IPS-15b (cell line): Measurements from ENCODE around the gene RGL2.
A peak's percentile ranks its signal among the peaks of the same experiment; 100 is the strongest.

Experiments
- H3K27me3 ChIP-seq: one replicate; pipeline ENCODE4 v1.6.1; 2013; ENCODE audit warnings: low read length; ENCODE audit not compliant: control insufficient read depth, insufficient read depth
- H3K36me3 ChIP-seq: one replicate; pipeline ENCODE4 v1.6.1; 2013; ENCODE audit warnings: low read length; ENCODE audit not compliant: control insufficient read depth, insufficient read depth
- H3K4me1 ChIP-seq: one replicate; pipeline ENCODE4 v1.6.1; 2013; ENCODE audit warnings: mild to moderate bottlenecking, low read length; ENCODE audit not compliant: control insufficient read depth, insufficient read depth
- H3K4me3 ChIP-seq: one replicate; pipeline ENCODE4 v1.5.1; 2013; ENCODE audit warnings: low read depth, low read length
- H3K9ac ChIP-seq: one replicate; pipeline ENCODE4 v1.6.1; 2013; ENCODE audit warnings: low read depth, mild to moderate bottlenecking, low read length
- H3K9me3 ChIP-seq: one replicate; pipeline ENCODE4 v1.6.1; 2013; ENCODE audit warnings: mild to moderate bottlenecking, low read length; ENCODE audit not compliant: control insufficient read depth, insufficient read depth

Gene RGL2

DNA sequence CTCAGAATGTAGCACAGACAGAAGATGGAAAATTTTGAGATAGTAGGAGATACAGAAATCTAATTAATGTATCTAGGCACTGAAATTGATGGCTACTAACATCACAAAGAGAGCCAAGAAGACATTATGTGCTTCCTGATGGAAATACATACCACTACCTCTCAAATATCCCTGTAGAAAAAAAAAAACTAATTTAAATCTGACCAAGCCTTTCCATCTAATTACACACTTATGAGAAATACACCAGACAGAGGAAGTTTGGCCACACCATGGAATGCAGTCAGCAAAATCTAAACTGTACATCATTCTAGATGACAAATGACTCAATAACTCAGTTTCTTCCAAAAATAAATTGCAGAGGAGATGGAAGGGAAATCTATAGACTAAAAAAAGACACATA is 46.0 kb downstream of the RGL2 start:
- H3K9me3 ChIP-seq: no peaks in the 10 kb centered on the region
- no peak overlapping the region for H3K4me3 ChIP-seq
- H3K9ac ChIP-seq: no peak overlapping the region
- peaks cover 3% of the 10 kb centered on the region for H3K36me3 ChIP-seq
- peaks cover 7% of the 10 kb centered on the region for H3K27me3 ChIP-seq
- peaks cover 4% of the 10 kb centered on the region for H3K4me1 ChIP-seq

- H3K36me3 ChIP-seq: peaks cover 3% of the 10 kb centered on the region
- H3K4me3 ChIP-seq: no peak overlapping the region
- H3K27me3 ChIP-seq: peaks cover 19% of the 10 kb centered on the region
- H3K4me1 ChIP-seq: peaks cover 4% of the 10 kb centered on the region
- no peaks in the 10 kb centered on the region for H3K9me3 ChIP-seq
- H3K9ac ChIP-seq: no peak overlapping the region
Observed at GRCh38 chr6:33251395-33252012, 47.2 kb downstream of the RGL2 start.

- H3K36me3 ChIP-seq: peaks cover 3% of the 10 kb centered on the region
- no peaks in the 10 kb centered on the region for H3K9me3 ChIP-seq
- peaks cover 4% of the 10 kb centered on the region for H3K4me1 ChIP-seq
- no peak overlapping the region for H3K4me3 ChIP-seq
- peaks cover 22% of the 10 kb centered on the region for H3K27me3 ChIP-seq
- H3K9ac ChIP-seq: no peak overlapping the region
Observed at GRCh38 chr6:33250731-33251130, 48.0 kb downstream of the RGL2 start.

- H3K4me3 ChIP-seq: peak overlapping the region; percentile 94
- peaks cover 4% of the 10 kb centered on the region for H3K4me1 ChIP-seq
- H3K27me3 ChIP-seq: peaks cover 22% of the 10 kb centered on the region
- no peaks in the 10 kb centered on the region for H3K9me3 ChIP-seq
- H3K9ac ChIP-seq: peak overlapping the region; percentile 95
- H3K36me3 ChIP-seq: peaks cover 3% of the 10 kb centered on the region
Observed at GRCh38 chr6:33249732-33250630, 48.8 kb downstream of the RGL2 start.

DNA sequence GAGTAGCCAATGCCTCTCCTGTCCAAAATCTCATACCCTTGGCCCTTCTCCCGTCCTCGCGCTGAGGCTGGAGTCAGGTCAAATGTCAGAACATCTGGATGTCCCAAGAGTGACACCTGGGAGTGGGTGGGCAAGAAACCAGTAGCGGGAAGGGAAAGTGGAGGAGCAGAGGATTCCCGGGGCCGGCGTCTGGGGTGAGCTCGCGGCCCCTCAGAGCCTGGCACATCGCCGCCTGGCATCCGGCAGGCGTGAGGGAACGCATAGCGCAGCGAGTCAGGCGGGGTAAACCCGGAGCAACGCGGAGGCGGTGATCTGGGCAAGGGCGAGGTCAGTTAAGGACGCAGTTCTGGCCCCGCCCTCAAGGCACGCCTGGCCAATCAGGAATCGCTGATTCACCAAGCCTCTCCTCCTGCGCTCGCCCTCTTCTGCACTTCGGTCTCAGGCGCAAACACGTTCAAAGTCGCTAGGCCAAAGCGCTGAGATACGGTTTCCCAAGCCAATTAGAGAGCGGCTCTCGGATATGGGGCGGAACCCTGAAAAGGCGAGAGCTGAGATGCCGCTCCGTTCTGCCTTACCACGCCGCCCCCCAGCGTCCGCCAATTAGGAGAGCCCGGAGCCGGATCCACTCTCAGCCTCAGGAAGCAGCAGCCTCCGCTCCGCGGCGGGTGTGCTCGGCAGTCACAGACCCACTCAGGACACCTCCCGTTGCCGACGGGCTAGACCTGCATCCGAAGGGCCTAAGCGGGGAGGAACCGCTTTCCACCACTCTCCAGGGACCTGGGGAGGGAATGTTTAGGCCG is 49.6 kb downstream of the RGL2 start:
- peak overlapping the region; percentile 94 for H3K4me3 ChIP-seq
- no peaks in the 10 kb centered on the region for H3K9me3 ChIP-seq
- H3K4me1 ChIP-seq: peaks cover 4% of the 10 kb centered on the region
- H3K9ac ChIP-seq: peak overlapping the region; percentile 95
- H3K36me3 ChIP-seq: peaks cover 3% of the 10 kb centered on the region
- H3K27me3 ChIP-seq: peaks cover 22% of the 10 kb centered on the region

DNA sequence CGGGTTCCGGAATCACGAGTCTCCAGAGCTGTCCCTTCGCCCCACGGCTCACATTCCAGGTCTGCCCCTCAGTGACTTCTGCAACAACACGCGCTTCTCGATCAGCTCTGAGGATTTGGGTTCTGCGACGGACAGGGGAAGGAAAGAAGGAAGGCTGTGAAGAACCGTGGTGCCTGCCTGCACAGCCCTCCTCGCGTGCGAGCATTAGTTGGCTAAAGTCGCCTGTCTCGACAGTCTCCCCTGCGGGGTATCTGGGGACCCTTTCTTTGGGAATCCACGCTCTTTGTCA is 50.2 kb downstream of the RGL2 start:
- Histone ChIP-seq H3K4me3 (peak overlapping the region; percentile 76), H3K9ac (no peak overlapping the region), H3K36me3 (peaks cover under 1% of the 10 kb centered on the region), H3K9me3 (no peaks in the 10 kb centered on the region), H3K4me1 (peaks cover 4% of the 10 kb centered on the region), H3K27me3 (peaks cover 22% of the 10 kb centered on the region)

GRCh38 chr6:33247977-33248642 is 50.6 kb downstream of the RGL2 start:
- Histone ChIP-seq H3K9ac (no peak overlapping the region), H3K4me3 (peak overlapping the region; percentile 76), H3K4me1 (peaks cover 4% of the 10 kb centered on the region), H3K9me3 (no peaks in the 10 kb centered on the region), H3K36me3 (no peaks in the 10 kb centered on the region), H3K27me3 (peaks cover 24% of the 10 kb centered on the region)

GRCh38 chr6:33243476-33243875 is 55.3 kb downstream of the RGL2 start:
- no peaks in the 10 kb centered on the region for H3K36me3 ChIP-seq
- no peaks in the 10 kb centered on the region for H3K9me3 ChIP-seq
- H3K9ac ChIP-seq: no peak overlapping the region
- H3K4me3 ChIP-seq: no peak overlapping the region
- H3K4me1 ChIP-seq: no peaks in the 10 kb centered on the region
- H3K27me3 ChIP-seq: peaks cover 35% of the 10 kb centered on the region

GRCh38 chr6:33241968-33242367 is 56.8 kb downstream of the RGL2 start:
- Histone ChIP-seq H3K4me1 (no peaks in the 10 kb centered on the region), H3K36me3 (no peaks in the 10 kb centered on the region), H3K27me3 (peaks cover 23% of the 10 kb centered on the region), H3K9me3 (no peaks in the 10 kb centered on the region), H3K4me3 (no peak overlapping the region), H3K9ac (no peak overlapping the region)
